SIG-M5 (cell line): ENCODE data around the gene C4orf46.
"Not testable (repeated sequence)": the region's sequence is repeated elsewhere in the genome, so short reads cannot be mapped to it uniquely, and the experiment has no call there.

Source experiments
- DNase-seq: peaks from one replicate; lab custom pipeline; 2025; lab: John Stamatoyannopoulos, UW

The C4orf46 gene

DNA sequence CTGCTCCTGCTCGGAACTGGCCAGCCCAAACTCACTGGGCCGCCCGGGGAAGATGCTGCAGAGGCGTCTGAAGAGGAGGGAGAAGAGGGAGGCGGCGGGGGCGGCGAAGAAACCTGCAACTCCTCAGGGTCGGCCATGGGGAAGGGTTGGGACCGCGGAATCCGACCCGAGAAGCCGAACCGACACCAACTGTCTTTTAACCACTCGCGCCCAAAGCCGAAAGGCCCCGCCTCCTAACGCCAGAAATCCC is at the start of gene C4orf46:
TSS of gene C4orf46 (minus strand) at position 223 of the 250 bp plus-strand sequence. CDS start at position 137, 86 bp downstream.
- no peak for DNase-seq

GRCh38 chr4:158715802-158716201 is 44.1 kb upstream of the C4orf46 start:
- DNase-seq: no peak

DNA sequence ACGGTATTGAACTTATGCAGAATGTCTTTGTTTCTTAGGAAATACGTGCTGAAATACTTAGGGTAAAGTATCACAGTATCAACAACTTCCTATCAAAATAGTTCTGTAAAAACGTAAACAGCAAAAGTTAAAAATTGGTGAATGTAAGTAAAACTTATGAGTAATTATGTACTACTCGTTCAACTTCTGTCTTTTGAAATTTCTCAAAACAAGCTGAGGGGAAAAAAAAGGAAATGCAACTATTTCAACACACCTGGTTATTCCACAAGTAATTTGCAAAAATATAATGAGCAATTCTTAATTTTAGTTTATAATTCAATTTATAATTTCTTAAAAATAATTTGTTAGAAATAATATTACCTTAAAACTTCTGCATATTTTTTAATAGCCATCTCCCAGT is 43.2 kb upstream of the C4orf46 start:
- no peak for DNase-seq

GRCh38 chr4:158712622-158713021 is 40.9 kb upstream of the C4orf46 start:
- not testable (repeated sequence) for DNase-seq

- no peak for DNase-seq
Measured at GRCh38 chr4:158710814-158711213, 39.1 kb upstream of the C4orf46 start.

DNA sequence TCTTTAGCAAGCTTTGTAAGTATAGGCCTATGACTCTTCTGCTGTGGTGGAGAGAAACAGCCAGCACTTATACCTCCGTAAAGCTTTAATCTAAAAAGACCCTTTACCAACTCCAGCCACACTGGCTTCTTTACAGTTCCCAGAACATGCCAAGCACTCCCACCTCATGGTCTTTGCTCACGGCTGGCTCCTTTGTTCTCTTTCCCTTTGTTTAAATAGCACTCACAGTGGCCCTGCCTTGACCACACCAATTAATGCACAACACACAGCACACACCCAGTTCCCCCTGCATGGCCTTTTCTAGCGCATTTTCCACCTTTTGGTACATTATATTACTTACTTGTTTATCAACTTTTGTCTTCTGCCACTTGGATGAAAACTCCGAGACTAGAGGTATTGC is 32.6 kb upstream of the C4orf46 start:
- no peak for DNase-seq

DNA sequence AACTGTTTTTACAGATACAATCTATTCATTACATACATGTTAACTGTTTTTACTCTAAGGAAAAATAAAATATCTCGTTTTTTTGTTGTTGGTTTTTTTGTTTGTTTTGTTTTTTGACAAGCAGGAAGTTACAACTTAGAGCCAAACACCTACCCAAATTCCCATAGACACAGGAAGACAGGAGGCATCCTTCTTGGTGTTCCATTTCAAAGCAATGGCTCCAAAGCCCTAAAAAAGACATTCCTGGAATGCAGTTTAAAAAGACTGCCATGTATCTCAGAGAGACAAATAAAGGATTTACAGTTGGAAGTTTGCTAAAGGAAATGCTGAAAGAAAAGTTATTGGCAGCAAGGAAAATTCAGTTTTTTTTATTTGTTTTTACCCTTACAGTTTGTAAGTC is 17.1 kb upstream of the C4orf46 start:
- DNase-seq: no peak

DNA sequence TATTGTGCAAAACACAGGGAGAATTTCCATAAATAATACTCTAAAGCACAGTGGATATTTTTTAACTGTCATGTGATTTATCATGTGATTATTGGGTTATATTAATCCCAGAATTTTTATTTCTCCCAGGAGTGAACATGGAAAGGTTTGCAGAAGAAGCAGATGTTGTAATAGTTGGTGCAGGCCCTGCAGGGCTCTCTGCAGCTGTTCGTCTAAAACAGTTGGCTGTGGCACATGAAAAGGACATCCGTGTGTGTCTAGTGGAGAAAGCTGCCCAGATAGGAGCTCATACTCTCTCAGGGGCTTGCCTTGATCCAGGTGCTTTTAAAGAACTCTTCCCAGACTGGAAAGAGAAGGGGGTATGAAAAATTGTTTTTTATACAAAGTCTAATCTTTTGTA is 10.4 kb upstream of the C4orf46 start:
- no peak for DNase-seq

DNA sequence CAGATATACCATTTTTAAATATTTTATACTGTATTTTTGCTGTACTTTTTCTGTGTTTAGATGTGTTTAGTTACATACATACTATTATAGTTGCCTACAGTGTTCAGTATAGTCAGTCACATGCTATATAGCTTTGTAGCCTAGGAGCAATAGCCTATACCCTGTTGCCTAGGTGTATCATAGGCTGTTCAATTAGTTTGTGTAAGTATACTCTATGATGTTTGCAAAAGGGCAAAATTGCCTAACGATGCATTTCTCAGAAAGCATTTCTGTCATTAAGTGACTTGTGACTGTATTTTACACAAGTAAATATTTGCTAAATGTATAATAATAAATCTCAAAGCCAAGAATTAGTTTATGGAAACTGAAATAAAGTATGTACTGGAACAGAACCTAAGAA is 9.9 kb upstream of the C4orf46 start:
- no peak for DNase-seq

- DNase-seq: no peak
Measured at GRCh38 chr4:158678767-158679166, 7.1 kb upstream of the C4orf46 start.

GRCh38 chr4:158676076-158676475 is 4.4 kb upstream of the C4orf46 start:
- DNase-seq: no peak

DNA sequence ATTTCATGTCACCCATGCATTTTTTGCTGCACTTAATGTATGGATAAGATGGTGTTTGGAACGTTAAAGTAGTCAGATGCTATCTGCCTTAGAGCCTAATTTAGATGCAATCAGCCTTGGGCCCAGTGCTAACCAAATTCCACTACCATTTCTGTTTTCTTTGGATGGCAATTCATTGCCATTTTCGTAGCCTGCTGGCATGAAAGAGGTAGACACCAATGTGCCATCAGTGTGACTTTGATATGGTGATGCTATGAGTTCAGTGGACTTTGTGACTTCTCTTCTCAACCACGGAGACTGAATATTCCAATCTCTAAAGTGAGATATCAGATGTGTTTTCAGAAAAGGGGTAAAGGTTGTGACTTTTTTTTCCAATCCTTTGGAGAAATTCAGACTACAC is 1.9 kb upstream of the C4orf46 start:
- DNase-seq: no peak

DNA sequence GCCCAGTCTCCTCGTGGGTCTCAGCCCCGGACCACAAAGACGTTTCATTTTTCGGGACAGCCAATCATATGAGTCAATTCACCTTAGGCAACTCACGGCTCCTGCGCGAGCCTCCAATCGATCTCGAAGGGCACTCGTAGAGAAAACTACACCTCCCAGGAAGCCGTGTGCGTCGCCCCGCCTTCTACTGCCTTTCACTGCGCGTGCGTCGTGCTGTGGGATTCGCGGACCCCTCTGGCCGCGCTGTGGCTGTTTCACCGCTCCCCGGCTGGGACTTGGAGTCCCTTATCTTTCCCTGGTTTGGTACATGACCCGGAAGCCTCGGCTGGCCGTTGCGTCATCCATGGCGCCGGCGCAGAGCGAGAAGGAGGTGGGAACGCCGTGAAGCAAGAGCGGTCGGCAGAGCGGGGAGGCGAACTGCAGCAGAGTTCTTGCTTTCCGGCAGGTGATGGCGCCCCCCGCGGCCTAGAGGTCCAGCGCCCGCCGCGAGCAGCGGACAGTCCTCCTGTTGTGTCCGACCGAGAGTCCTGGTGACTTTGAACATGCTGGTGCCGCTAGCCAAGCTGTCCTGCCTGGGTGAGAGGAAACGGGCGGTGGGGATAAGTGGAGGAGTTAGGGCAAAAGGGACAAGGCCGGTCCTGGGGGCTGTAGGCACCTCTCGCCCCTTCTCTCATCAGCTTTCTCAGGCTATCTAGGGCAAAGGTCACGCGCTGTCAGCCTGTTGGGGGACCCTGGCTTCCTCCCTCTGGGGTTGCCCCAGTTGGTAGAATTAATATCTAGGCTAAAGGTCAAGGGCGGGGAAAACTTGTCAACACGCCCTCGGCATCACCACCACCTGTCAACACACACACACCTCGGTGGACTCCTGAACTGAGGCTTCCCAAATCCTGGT is 474 bp upstream of the C4orf46 start, which contains the start of gene ETFDH:
TSS of gene ETFDH (plus strand) at position 382 of the 892 bp plus-strand sequence. CDS start at position 543, 161 bp downstream.
- DNase-seq: peak; percentile 97

DNA sequence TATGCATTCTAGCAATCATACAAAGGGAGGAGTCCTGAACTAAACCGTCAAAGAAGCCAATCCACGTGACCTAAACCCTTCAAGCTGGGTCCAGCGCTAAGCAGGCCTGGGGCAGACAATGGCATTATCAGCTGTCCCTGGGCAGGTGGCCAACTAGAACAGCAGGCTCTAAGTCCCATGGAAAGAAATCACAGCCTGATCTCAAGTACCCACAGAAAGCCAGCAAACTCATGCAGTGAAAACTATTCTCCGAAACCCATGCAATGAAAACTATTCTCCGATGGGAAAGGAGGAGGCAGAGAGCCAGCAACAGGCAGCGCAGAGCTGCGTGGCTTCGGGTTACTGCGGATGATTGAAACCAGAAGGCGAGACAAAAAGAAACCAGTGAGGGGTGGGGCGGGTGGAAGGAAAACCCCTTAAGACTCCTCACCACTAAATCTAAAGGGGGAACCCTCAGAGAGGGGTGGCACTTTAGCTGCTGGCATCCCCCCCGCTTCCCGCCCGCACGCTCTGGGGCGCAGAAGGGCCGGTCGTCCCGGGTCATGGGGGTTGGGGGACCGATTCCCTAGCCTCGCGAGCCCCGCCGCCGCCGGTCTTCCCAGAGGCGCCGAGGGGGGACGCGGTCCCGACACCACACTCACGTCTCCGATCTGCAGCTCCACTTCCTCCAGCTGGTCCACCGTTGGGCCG is 567 bp downstream of the C4orf46 start:
- no peak for DNase-seq

- DNase-seq: no peak
Measured at GRCh38 chr4:158669310-158669709, 2.4 kb downstream of the C4orf46 start.

GRCh38 chr4:158667651-158668198 is 4.0 kb downstream of the C4orf46 start:
- DNase-seq: peak; percentile 26

DNA sequence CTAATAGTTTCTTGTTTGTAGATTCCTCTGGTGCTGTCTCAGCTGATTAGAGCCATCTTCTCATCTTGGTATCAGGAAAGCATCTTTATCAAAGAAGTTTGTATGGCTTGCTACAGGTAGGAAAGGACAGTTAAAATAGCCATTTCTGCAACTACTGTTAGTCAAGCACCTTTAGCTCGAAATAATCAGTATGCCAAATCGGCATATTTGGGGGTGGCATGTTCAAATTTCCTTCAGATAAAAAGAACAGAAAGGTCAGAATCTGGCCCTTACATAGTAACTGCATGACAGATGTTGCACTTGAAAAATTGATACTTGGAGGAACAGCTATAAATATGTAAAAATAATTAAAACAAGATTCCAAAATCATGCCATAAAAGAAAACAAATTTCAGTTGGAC is 4.8 kb downstream of the C4orf46 start:
- DNase-seq: no peak

GRCh38 chr4:158664806-158665205 is 6.9 kb downstream of the C4orf46 start:
- no peak for DNase-seq

GRCh38 chr4:158663707-158664625 is 7.7 kb downstream of the C4orf46 start:
- DNase-seq: peak; percentile 34

DNA sequence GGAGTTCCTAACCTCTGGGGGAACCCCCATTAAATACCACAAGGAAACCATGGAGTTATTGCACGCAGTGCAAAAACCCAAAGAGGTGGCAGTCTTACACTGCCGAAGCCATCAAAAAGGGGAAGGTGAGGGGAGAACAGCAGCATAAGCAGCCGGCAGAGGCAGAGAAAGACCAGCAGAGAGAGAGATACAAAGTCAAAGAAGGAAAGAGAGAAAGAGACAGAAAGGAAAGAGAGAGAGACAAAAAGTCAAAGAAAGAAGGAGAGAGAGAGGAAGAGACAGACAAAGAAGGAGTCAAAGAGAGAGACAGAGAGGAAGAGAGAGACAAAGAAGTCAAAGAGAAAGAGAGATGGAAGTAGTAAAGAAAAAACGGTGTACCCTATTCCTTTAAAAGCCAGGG is 8.4 kb downstream of the C4orf46 start:
- not testable (repeated sequence) for DNase-seq

GRCh38 chr4:158657291-158657690 is 14.4 kb downstream of the C4orf46 start:
- DNase-seq: no peak

GRCh38 chr4:158656439-158656838 is 15.2 kb downstream of the C4orf46 start:
- DNase-seq: no peak
